GM10248 (cell line): ENCODE measurements around the gene VPS25.
A peak's percentile ranks its signal among the peaks of the same experiment; 100 is the strongest.

Source experiments
- CTCF ChIA-PET: fragments of 300-600 bp; sonication (Branson Sonifier 250); formaldehyde crosslinking; extraction: SDS; loops from one replicate; lab custom pipeline; 2021; ENCODE audit warnings: antibody characterized with exemption; lab: Yijun Ruan, JAX
- POLR2A ChIA-PET: fragments of 350-650 bp; sonication (Branson Sonifier 250); formaldehyde crosslinking; extraction: SDS; loops from one replicate; lab custom pipeline; 2020; ENCODE audit warnings: antibody characterized with exemption; lab: Yijun Ruan, JAX
- DNase-seq: peaks from one replicate; pipeline ENCODE4 v3.0.0; 2012; ENCODE audit errors: extremely low spot score
- CTCF ChIP-seq: IDR thresholded peaks from 2 replicates; pipeline ENCODE4 v1.5.1; 2012; ENCODE audit warnings: mild to moderate bottlenecking, low read depth; ENCODE audit errors: extremely low read depth, missing control alignments, control extremely low read depth

VPS25 gene

DNA sequence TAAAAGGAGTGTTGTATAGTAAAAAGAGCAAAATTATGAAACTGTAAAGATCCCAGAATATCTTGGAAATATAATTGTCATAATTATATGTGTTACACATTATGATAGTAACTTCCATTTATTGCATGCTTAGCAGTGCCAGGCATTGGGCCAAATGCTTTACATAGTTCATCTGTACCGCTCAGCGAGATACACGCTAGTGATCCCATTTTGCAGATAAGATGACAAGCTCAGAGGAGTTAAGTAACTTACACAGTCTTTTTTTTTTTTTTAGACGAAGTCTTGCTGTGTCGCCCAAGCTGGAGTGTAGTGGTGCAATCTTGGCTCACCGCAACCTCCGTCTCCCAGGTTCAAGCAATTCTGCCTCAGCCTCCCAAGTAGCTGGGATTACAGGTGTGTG, 21.6 kb upstream of the VPS25 start:
- CTCF ChIA-PET: interaction anchor here (0.8 to 8.3 kb wide), 3 partner anchors 9 to 174 kb away, joined by 4 to 99 read pairs (median 17); partner anchors contain the start of genes BECN1, PSMC3IP and RAMP2
- TF ChIP-seq CTCF: no peak

DNA sequence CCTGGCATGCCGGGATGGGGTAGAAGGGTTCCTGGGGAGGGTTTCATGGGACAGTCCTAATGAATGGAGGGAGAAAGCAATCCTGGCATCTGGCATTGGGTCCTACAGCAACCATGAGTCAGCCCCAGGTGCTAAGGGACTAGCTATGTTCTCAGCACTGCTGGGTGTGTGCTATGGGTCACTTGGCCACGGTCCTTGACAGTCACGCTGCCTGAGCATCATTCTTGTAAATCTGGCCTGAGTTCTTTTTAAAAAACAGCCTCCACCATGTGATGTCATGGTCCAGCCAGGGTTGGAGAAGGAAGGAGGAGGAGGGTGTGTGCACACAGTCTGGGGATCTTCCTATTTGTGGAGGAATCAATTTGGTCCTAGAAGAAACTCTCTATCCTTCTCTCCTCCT, 18.5 kb upstream of the VPS25 start:
- ChIA-PET POLR2A (no interaction called here), CTCF (interaction anchor here (1.4 kb wide), 2 partner anchors 9 to 18 kb away, joined by 3 to 7 read pairs; partner anchors contain the start of gene VPS25)
- DNase-seq: no peak
- no peak for TF ChIP-seq CTCF

More for the DNA sequence above, 21.6 kb upstream of the VPS25 start:
- POLR2A ChIA-PET: no interaction called here
- DNase-seq: no peak

DNA sequence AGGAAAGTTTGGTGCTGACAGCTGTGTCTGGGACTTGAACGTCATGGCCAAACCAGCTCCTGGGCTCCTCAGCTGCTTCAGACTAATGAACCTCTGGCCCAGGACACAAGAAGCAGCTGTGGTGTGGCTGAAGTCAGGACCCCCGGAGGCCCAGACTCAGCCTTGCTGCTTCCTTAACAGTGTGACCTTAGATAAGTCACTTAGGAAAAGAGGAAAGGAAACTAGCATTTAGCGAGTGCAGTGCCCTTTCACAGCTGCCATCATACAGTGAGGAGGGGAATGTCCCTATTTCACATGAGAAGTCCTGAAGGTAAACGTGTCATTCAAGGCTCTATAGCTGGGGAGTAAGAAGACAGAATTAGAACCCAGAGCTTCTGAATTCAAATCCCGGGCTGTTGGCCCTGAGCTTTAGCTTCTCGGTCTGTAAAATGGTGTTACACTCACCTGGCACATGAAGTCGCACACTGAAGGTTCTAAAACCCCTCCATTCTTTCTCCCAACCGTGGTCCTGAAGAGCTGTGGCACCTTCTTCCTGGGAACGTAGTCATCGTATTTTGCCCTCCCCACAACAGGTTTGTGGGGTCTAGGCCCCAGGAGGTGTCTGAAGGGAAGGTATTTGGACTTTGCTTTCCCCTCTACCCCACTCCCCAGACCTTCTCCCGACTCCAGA, 13.1 kb upstream of the VPS25 start:
- peak; percentile 58 for DNase-seq
- TF ChIP-seq CTCF: no peak
- POLR2A ChIA-PET: interaction anchor here (0.8 kb wide), 1 partner anchor 12 kb away, joined by 3 read pairs; no protein-coding TSS in a partner anchor
- CTCF ChIA-PET: interaction anchor here (0.6 to 7.4 kb wide), 16 partner anchors 9 to 238 kb away, joined by 3 to 109 read pairs (median 4); partner anchors contain the start of genes BECN1, CCR10, PSMC3IP and RPL27

DNA sequence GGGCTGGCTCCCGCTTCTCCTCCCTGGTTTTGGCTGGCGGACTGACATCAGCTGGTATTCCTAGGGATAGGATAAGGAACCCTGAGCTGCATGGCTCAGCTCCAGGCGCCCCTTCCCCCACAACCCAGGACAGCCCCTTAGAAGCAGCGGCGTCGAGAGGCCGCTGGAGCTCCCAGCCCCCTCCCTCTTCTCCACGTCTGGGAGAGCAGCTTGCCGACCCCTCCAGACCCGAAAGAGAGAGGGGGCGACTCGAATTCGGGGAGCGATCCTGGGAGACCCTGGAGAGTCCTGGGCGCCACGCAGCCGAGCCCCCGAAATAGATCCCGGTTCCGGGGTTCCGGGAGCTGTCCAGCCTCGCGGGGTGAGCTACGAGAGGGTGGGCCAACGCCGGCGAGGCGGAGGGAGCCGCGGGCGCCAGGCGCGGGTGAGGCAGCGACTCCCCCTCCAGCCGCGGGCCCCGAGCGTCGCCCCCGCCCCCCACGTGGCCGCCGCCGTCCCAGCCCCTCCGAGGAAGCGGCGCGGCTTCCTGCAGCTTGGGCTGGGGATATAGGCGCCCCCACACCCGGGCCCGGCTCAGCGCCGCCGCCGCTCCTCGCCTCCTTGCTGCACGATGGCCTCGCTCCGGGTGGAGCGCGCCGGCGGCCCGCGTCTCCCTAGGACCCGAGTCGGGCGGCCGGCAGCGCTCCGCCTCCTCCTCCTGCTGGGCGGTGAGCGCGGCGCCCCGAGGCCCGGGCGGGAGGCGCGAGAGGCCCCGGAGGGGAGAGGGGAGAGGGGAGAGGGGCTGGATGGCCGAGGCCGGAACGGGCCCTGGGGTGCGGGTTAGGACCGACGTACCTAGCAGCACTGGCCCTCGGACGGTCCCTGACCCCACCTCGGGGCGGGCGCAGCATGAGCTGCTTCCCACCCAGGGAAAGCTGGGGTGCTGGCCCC, 12.3 kb upstream of the VPS25 start, which contains the start of gene RAMP2:
Gene RAMP2 (plus strand): TSS at position 576 of the 930 bp plus-strand sequence. CDS start 35 bp downstream, at position 611.
- POLR2A ChIA-PET: interaction anchor here (0.8 kb wide), 1 partner anchor 11 kb away, joined by 3 read pairs; no protein-coding TSS in a partner anchor
- CTCF ChIA-PET: interaction anchor here (0.7 to 7.4 kb wide), 20 partner anchors 9 to 238 kb away, joined by 3 to 109 read pairs (median 4); partner anchors contain the start of genes BECN1, CCR10, CNTD1 and COA3
- no peak for TF ChIP-seq CTCF
- peak; percentile 40 for DNase-seq

DNA sequence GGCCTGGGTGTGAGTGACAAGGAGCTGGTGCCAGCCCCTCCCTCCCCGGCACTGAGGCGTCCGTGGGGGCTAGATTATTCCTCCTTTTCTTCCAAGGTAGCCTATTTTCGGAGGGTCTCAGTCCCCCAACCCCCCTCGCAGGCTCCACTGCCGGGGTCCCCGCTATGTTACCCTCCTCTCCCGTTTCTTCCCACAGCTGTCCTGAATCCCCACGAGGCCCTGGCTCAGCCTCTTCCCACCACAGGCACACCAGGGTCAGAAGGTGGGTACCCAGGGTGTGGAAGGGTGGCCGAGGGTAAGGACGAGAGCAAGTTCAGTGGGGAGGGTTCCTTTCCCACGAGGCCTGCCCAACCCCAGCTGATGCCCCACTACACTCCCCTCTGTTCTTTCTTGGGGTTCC, 11.6 kb upstream of the VPS25 start:
- ChIA-PET POLR2A (no interaction called here), CTCF (interaction anchor here (0.8 to 7.4 kb wide), 9 partner anchors 12 to 237 kb away, joined by 3 to 109 read pairs (median 4); partner anchors contain the start of genes CNTD1, COA3, PSMC3IP and RPL27)
- no peak for TF ChIP-seq CTCF
- no peak for DNase-seq

DNA sequence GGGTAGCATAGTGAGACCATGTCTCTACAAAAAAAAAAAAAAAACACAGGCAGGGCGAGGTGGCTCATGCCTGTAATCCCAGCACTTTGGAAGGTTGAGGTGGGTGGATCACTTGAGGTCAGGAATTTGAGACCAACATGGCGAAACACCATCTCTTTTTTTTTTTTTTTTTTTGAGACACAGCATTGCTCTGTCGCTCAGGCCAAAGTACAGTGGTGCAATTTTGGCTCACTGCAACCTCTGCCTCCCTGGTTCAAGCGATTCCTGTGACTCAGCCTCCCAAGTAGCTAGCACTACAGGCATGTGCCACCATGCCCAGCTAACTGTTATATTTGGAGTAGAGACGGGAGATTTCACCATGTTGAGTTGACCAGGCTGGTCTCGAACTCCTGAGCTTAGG, 7.1 kb upstream of the VPS25 start:
- DNase-seq: no peak
- TF ChIP-seq CTCF: no peak
- ChIA-PET POLR2A (no interaction called here), CTCF (interaction anchor here (1.1 to 1.9 kb wide), 3 partner anchors 12 to 188 kb away, joined by 3 to 8 read pairs (median 3); no protein-coding TSS in a partner anchor)
